Osteoblast (primary cell): ENCODE results near the gene IL31RA. TPM values are rescaled to one million over a fixed set of nuclear protein-coding genes. Genes with fewer than 3 reads are reported as not detected.
A peak's percentile ranks its signal among the peaks of the same experiment; 100 is the strongest.

Experiments
- DNase-seq: peaks from one replicate; pipeline ENCODE4 v3.0.0; 2011; ENCODE audit warnings: low spot score, mixed read lengths; ENCODE audit not compliant: insufficient read length; ENCODE audit errors: missing footprints
- H2AFZ ChIP-seq: 2 replicates; pipeline ENCODE4 v1.6.0; 2011; ENCODE audit warnings: mild to moderate bottlenecking, low read length
- H3K27ac ChIP-seq: 2 replicates; pipeline ENCODE4 v1.5.1; 2011; ENCODE audit warnings: mild to moderate bottlenecking, low read depth, low read length, moderate library complexity
- H3K27me3 ChIP-seq: 2 replicates; pipeline ENCODE4 v1.6.0; 2012; ENCODE audit warnings: mild to moderate bottlenecking, control low read depth, inconsistent platforms, low read length, moderate library complexity; ENCODE audit not compliant: insufficient read depth
- H3K36me3 ChIP-seq: 2 replicates; pipeline ENCODE4 v1.5.1; 2011; ENCODE audit warnings: mild to moderate bottlenecking, low read length, control low read depth, moderate library complexity; ENCODE audit not compliant: insufficient read depth
- H3K4me1 ChIP-seq: 2 replicates; pipeline ENCODE4 v1.5.1; 2011; ENCODE audit warnings: mild to moderate bottlenecking, low read length, control low read depth, moderate library complexity; ENCODE audit not compliant: insufficient read depth
- H3K4me2 ChIP-seq: 2 replicates; pipeline ENCODE4 v1.6.0; 2011; ENCODE audit warnings: mild to moderate bottlenecking, low read length; ENCODE audit not compliant: insufficient read depth
- H3K4me3 ChIP-seq: fragments of 200-600 bp; sonication (generic); 3 replicates; pipeline ENCODE4 v1.5.1; 2012; ENCODE audit warnings: mild to moderate bottlenecking, low read length, inconsistent platforms; ENCODE audit not compliant: insufficient read depth
- H3K79me2 ChIP-seq: 2 replicates; pipeline ENCODE4 v1.6.0; 2012; ENCODE audit warnings: mild to moderate bottlenecking, low read length, control low read depth, inconsistent platforms; ENCODE audit not compliant: insufficient read depth
- H3K9me3 ChIP-seq: 2 replicates; pipeline ENCODE4 v1.5.1; 2011; ENCODE audit warnings: low read depth, low read length, control low read depth
- H4K20me1 ChIP-seq: 2 replicates; pipeline ENCODE4 v1.6.0; 2012; ENCODE audit warnings: mild to moderate bottlenecking, low read length, control low read depth; ENCODE audit not compliant: insufficient read depth
- total RNA-seq: library from RNA; depleted of rRNA; stranded (reverse); fragments of >200 nt; gene quantifications from 2 replicates; pipeline ENCODE4 v1.2.3, GENCODE V29; 2012
- TF ChIP-seq, protein P1 (sequence below): IDR thresholded peaks from 2 replicates; pipeline ENCODE4 v1.5.1; 2011; ENCODE audit warnings: mild to moderate bottlenecking, low read depth, low read length, moderate library complexity; ENCODE audit errors: extremely low read depth

IL31RA gene
- total RNA-seq, 1 donor = 0.36 TPM

DNA sequence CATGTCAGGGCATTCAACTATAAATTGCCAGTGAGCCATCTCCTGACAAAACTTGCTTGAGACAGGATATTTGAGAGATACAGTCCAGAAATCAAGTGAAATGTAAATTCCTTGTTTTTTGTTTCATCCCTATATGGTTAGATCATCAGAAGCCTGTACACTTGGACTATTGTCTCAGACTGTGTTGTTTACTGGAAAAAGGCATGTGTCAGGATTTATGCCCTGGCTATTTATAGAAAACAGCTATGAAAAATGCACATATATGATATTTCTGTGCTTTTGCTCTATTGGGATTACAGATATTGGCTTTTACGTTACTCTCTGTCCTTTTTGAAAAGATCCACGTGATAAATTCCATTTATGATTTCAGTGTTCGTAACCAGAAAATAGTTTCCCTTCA lies 44.2 kb downstream of the IL31RA start:
- Histone ChIP-seq H3K9me3 (no peaks in the 10 kb centered on the region), H3K4me3 (no peak overlapping the region), H3K27me3 (no peaks in the 10 kb centered on the region), H3K4me2 (no peak overlapping the region), H4K20me1 (no peaks in the 10 kb centered on the region), H3K4me1 (peaks cover 21% of the 10 kb centered on the region), H3K79me2 (no peaks in the 10 kb centered on the region), H2AFZ (no peak overlapping the region), H3K36me3 (no peaks in the 10 kb centered on the region), H3K27ac (no peak overlapping the region)
- DNase-seq = peak; percentile 54
- TF ChIP-seq, protein P1, sequence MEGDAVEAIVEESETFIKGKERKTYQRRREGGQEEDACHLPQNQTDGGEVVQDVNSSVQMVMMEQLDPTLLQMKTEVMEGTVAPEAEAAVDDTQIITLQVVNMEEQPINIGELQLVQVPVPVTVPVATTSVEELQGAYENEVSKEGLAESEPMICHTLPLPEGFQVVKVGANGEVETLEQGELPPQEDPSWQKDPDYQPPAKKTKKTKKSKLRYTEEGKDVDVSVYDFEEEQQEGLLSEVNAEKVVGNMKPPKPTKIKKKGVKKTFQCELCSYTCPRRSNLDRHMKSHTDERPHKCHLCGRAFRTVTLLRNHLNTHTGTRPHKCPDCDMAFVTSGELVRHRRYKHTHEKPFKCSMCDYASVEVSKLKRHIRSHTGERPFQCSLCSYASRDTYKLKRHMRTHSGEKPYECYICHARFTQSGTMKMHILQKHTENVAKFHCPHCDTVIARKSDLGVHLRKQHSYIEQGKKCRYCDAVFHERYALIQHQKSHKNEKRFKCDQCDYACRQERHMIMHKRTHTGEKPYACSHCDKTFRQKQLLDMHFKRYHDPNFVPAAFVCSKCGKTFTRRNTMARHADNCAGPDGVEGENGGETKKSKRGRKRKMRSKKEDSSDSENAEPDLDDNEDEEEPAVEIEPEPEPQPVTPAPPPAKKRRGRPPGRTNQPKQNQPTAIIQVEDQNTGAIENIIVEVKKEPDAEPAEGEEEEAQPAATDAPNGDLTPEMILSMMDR = no peak

DNA sequence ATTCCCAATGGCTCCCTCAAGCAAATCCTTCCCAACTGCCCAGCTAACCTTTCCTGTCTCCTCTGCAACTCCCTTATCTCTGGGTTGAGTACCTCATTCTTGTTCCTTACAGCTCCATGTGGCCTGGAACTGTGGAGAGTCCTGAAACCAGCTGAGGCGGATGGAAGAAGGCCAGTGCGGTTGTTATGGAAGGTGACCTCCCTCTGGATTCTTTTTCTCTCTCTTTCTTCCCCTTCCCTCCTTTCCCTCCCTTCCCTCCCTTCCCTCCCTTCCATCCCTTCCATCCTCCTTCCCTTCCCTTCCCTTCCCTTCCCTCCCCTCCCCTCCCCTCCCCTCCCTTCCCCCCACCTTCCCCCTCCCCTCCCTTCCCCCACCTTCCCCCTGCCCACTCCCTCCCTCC lies 45.1 kb downstream of the IL31RA start:
- no peaks in the 10 kb centered on the region for H4K20me1 ChIP-seq
- H3K4me3 ChIP-seq = no peak overlapping the region
- H3K36me3 ChIP-seq = no peaks in the 10 kb centered on the region
- no peak overlapping the region for H2AFZ ChIP-seq
- peaks cover 21% of the 10 kb centered on the region for H3K4me1 ChIP-seq
- H3K27ac ChIP-seq = no peak overlapping the region
- H3K9me3 ChIP-seq = no peaks in the 10 kb centered on the region
- TF ChIP-seq, protein P1 = no peak
- no peaks in the 10 kb centered on the region for H3K79me2 ChIP-seq
- H3K4me2 ChIP-seq = no peak overlapping the region
- no peak for DNase-seq
- no peaks in the 10 kb centered on the region for H3K27me3 ChIP-seq

DNA sequence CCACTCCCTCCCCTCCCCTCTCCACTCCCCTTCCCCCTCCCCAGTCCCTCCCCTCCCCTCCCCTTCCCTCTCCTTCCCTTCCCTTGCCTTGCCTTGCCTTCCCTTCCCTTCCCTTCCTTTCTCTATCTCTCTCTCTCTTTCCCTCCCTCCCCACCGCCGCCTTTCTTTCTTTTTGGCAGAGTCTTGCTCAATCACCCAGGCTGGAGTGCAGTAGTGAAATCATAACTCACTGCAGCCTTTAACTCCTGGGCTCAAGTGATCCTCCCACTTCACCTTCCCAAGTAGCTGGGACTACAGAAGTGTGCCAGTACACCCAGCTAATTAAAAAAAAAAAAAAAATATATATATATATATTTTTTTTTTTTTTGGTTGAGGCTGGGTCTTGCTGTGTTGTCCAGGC lies 45.5 kb downstream of the IL31RA start:
- no peak overlapping the region for H2AFZ ChIP-seq
- H3K36me3 ChIP-seq = no peaks in the 10 kb centered on the region
- no peak overlapping the region for H3K4me3 ChIP-seq
- no peak for DNase-seq
- H4K20me1 ChIP-seq = no peaks in the 10 kb centered on the region
- no peaks in the 10 kb centered on the region for H3K9me3 ChIP-seq
- H3K4me2 ChIP-seq = no peak overlapping the region
- TF ChIP-seq, protein P1 = no peak
- H3K79me2 ChIP-seq = no peaks in the 10 kb centered on the region
- no peak overlapping the region for H3K27ac ChIP-seq
- H3K4me1 ChIP-seq = peaks cover 21% of the 10 kb centered on the region
- no peaks in the 10 kb centered on the region for H3K27me3 ChIP-seq

DNA sequence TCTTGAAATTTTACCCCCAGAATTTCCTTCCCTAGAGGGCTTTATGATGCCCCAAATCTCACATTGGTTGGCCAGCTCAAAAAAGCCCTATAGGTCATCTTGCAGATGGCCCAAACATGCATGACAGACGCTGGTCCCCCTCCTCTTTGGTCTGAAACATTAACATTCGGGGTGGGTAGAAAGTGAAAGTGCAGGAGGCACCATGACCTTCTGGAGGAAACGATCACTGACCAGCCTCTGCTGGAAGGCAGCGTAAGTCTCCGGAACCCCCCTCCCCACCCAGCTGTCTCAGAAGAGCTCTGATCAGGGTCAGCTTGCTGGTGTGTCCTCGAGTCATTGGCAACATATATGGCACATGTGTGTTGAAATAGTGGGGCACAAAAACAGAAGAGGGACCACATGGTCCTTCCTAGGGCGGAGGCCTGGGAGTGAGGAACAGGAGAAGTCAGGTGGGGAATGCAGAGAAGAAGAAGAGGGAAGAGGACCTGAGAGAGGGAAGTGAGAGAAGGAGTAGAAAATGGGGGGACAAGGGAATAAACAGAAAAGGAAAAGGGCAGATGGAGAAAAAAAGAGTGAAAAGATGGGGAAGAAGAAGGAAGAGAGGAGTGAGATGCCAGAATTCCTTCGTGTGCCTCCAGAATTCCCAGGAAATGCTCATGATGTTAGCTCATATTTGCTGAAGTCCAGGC lies 46.2 kb downstream of the IL31RA start:
- peak overlapping the region; percentile 30 for H3K27ac ChIP-seq
- no peaks in the 10 kb centered on the region for H4K20me1 ChIP-seq
- no peaks in the 10 kb centered on the region for H3K9me3 ChIP-seq
- H3K36me3 ChIP-seq = no peaks in the 10 kb centered on the region
- no peaks in the 10 kb centered on the region for H3K79me2 ChIP-seq
- peak overlapping the region; percentile 77 for H3K4me2 ChIP-seq
- DNase-seq = no peak
- TF ChIP-seq, protein P1 = no peak
- peak overlapping the region; percentile 48 for H3K4me3 ChIP-seq
- H3K4me1 ChIP-seq = peaks cover 21% of the 10 kb centered on the region
- peak overlapping the region; percentile 49 for H2AFZ ChIP-seq
- no peaks in the 10 kb centered on the region for H3K27me3 ChIP-seq
